RKO (cell line): ENCODE data around the gene ANKRD52.

Experiments
- DNase-seq: peaks from one replicate; pipeline ENCODE4 v3.0.0-alpha.2; 2016; ENCODE audit warnings: low spot score

ANKRD52 gene

DNA sequence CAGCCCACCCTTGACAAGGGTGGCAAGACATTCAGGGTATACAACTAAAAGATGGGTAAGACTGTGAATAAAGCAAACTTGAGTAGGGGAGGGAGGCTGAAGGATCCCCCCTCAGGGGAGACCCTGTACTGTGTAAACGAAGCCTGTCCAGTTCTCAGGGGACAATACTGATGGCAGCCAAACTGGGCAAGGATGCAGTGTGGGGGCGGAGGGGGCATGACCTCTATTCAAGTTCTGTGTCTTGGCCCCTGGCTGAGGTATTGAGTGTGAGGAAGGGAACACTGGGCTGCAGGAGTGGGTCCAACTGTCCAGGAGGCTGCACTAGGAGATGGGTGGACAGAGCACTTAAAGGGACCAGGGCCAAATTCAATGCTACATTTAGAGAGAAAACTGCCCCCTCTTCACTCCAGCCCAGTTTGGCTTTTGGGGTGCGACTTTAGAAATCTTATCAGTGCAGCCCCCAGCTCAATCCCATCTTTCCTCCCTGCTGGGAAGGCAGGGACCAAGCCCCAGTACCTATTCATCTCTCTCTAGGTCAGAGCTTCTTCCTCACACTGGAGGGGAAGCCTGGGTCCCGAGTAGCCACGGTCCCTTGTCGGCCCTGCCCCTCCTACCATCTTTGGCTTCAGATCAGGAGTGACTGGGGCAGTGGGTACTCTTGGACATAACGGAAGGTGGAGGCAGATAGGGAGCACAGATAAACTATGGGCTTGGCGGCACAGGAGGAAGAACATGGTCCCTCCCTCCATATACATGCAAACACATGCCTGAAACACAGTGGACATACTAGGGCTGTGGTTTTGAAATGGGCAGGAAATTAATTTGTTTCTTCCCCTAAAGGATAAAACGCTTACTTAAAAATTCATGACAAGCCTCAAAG lies 16.5 kb downstream of the ANKRD52 start:
- DNase-seq = no peak

GRCh38 chr12:56237552-56237951 lies 20.6 kb downstream of the ANKRD52 start:
- DNase-seq = no peak

DNA sequence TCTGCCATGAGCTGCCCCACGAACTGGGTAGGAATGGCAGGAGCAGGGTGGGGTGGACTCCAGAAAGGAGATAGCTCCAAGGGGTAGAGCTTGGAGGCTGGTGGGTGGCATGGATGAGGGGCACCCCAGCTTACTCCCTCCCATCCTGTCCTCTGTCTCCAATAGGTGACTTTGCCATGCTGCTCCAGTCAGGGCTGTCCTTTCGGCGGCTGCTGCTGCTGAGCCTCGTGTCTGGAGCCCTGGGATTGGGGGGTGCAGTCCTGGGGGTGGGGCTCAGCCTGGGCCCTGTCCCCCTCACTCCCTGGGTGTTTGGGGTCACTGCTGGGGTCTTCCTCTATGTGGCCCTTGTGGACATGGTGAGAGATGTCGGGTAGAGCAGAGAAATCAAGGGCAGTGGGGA lies 21.2 kb downstream of the ANKRD52 start:
- DNase-seq = no peak

DNA sequence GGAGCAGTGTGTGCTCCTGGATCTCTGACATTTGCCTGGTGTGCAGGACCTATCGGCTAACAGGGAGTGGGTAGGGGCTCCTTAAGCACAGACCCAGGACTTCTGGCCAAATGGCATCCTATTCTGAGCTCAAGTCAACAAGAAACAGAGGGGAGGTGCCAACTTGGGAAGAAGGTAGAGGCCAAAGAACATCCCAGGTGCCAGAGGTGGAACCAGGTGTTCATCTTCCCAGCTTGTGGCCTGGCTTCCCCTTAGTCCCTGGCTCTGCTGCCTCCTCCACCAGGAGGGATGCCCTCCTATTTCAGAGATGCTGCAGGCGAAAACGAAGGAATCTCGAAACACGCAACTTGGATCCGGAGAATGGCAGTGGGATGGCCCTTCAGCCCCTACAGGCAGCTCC lies 22.1 kb downstream of the ANKRD52 start:
- DNase-seq = no peak

- no peak for DNase-seq
These were observed 23.3 kb downstream of the ANKRD52 start for GRCh38 chr12:56234746-56235436.

- DNase-seq = no peak
These were observed 27.0 kb downstream of the ANKRD52 start for GRCh38 chr12:56231184-56231582.

- DNase-seq = no peak
These were observed 27.6 kb downstream of the ANKRD52 start for GRCh38 chr12:56230432-56231183.

GRCh38 chr12:56229916-56230431 lies 28.2 kb downstream of the ANKRD52 start, which contains the start of gene SLC39A5:
TSS of gene SLC39A5 (plus strand) at chr12:56230051. CDS start at chr12:56231275, 1,224 bp downstream.
- no peak for DNase-seq

- no peak for DNase-seq
These were observed 29.1 kb downstream of the ANKRD52 start for GRCh38 chr12:56229082-56229481.

- no peak for DNase-seq
These were observed 33.2 kb downstream of the ANKRD52 start for GRCh38 chr12:56224954-56225353.

- peak; percentile 97 for DNase-seq
These were observed 34.0 kb downstream of the ANKRD52 start, which contains the start of gene NABP2 for GRCh38 chr12:56224102-56224701. TSS of gene NABP2 (plus strand) at chr12:56224342. CDS start at chr12:56224857, 515 bp downstream.

DNA sequence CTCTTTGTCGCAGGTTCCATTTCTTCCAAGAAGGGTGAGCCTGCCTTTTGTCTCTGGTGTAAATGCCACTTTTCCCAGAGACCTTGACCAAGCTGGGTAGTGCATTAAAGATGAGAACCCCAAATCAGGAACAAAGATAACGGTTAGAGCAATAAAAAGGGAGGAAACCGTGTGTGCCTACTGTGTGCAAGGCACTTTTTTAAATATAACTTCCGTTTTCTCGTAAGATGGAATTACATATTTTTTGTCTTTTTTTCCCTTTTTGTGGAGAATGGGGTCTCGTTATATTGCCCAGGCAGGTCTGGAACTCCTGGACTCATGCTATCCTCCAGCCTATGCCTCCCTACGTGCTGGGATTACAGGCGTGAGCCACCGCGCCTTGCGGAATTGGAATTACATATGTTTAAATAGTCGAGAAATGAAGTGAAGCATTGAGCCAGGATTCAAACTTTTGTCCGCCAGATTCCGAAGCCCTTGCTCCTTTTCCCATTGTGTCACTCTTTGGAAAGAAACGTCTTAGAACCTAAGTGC lies 34.5 kb downstream of the ANKRD52 start:
- no peak for DNase-seq

- no peak for DNase-seq
These were observed 35.7 kb downstream of the ANKRD52 start for GRCh38 chr12:56222531-56222895.

GRCh38 chr12:56221757-56222530 lies 36.2 kb downstream of the ANKRD52 start, which contains the start of gene RNF41:
TSS of gene RNF41 (minus strand) at chr12:56221922. CDS start at chr12:56214047, 7,875 bp downstream.
- DNase-seq = peak; percentile 97

- DNase-seq = peak; percentile 58
These were observed 36.9 kb downstream of the ANKRD52 start for GRCh38 chr12:56221232-56221756.

GRCh38 chr12:56220611-56221231 lies 37.5 kb downstream of the ANKRD52 start:
- DNase-seq = peak; percentile 46

DNA sequence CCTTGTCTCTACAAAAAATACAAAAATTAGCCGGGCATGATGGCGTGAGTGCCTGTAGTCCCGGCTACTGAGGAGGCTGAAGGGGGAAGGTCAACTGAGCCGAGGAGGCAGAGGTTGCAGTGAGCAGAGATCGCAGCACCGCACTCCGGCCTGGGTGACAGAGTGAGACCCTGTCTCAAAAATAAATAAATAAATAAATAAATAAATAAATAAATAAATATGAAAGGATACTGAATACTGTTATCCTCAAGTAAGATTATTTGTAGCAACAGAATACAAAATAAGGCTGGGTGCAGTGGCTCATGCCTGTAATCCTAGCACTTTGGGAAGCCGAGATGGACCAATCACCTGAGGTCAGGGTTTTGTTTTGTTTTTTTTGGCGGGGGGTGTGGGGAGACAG lies 38.3 kb downstream of the ANKRD52 start:
- no peak for DNase-seq

GRCh38 chr12:56216461-56216860 lies 41.7 kb downstream of the ANKRD52 start:
- DNase-seq = no peak

GRCh38 chr12:56213878-56214277 lies 44.3 kb downstream of the ANKRD52 start:
- no peak for DNase-seq

- DNase-seq = no peak
These were observed 45.8 kb downstream of the ANKRD52 start for GRCh38 chr12:56212361-56212760.
